ENCODE measurements around the gene ATIC. TPM values are rescaled to one million over a fixed set of nuclear protein-coding genes. Genes with fewer than 3 reads are reported as not detected.

The ATIC gene
- total RNA-seq, 3 donors from 2014 or later, result 32.2 to 54.1 (median 33.0) TPM

DNA sequence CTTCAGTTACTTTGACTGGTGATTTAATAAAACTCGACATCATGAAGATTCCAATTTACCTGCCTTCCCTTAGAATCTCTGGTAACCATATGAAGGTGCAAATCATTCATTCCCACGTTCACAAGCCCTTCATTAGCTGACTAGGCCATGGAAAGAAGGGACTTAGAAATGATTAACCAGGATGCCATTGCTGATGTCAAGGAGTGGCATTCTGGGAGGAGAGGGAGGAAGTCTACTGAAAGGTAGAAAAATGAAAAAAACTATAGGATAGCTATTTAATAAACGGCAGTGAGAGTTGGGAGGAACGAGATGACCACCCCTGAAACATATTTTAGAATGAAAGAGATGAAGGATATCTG is 1.4 kb downstream of the ATIC start:
- Histone ChIP-seq H3K4me3 (peak overlapping the region in 1 of 3 donors; percentile 67), H3K4me1 (no peaks in the 10 kb centered on the region), H3K9me3 (no peaks in the 10 kb centered on the region), H3K36me3 (no peaks in the 10 kb centered on the region), H3K27me3 (no peaks in the 10 kb centered on the region), H3K27ac (peak overlapping the region in 1 of 2 donors; percentile 85)
- no peak for DNase-seq (ENCODE audit: low spot score in 2 of 2)
- no peak for TF ChIP-seq POLR2AphosphoS5 (IDR thresholded peaks at IDR 0.05)
- TF ChIP-seq, protein P1, sequence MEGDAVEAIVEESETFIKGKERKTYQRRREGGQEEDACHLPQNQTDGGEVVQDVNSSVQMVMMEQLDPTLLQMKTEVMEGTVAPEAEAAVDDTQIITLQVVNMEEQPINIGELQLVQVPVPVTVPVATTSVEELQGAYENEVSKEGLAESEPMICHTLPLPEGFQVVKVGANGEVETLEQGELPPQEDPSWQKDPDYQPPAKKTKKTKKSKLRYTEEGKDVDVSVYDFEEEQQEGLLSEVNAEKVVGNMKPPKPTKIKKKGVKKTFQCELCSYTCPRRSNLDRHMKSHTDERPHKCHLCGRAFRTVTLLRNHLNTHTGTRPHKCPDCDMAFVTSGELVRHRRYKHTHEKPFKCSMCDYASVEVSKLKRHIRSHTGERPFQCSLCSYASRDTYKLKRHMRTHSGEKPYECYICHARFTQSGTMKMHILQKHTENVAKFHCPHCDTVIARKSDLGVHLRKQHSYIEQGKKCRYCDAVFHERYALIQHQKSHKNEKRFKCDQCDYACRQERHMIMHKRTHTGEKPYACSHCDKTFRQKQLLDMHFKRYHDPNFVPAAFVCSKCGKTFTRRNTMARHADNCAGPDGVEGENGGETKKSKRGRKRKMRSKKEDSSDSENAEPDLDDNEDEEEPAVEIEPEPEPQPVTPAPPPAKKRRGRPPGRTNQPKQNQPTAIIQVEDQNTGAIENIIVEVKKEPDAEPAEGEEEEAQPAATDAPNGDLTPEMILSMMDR (IDR thresholded peaks at IDR 0.05), result no peak
- TF ChIP-seq POLR2A (IDR thresholded peaks at IDR 0.05), result no peak
- intact Hi-C loops (cut with DNase I; ENCODE audit: low total_unique reads), result no loop called here

DNA sequence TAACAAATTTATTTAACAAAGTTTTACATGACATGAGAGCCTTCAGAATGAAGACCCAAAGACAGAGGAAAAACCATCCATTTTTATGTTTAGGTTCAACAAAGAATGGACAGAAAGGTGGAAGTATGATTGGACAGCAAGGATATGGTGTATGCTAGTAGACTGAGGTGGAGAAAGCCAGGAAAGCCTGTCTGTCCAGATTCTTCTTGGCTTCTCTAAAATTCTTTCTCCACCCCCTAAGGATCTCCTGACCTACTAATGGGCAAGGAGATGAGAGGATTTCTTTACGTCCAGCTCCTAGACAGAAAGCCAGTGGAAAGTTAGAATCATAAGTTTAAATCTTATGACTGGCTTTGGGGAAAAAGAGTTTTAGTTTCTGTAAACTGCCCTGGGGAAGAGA is 3.0 kb downstream of the ATIC start:
- Histone ChIP-seq H3K9me3 (no peaks in the 10 kb centered on the region), H3K27ac (no peak overlapping the region), H3K27me3 (no peaks in the 10 kb centered on the region), H3K36me3 (no peaks in the 10 kb centered on the region), H3K4me3 (no peak overlapping the region), H3K4me1 (no peaks in the 10 kb centered on the region)
- no peak for DNase-seq (ENCODE audit: low spot score in 2 of 2)
- intact Hi-C loops (cut with DNase I; ENCODE audit: low total_unique reads), result no loop called here
- TF ChIP-seq POLR2AphosphoS5 (IDR thresholded peaks at IDR 0.05) (no peak), POLR2A (IDR thresholded peaks at IDR 0.05) (no peak)
- TF ChIP-seq, protein P1 (IDR thresholded peaks at IDR 0.05), result no peak

DNA sequence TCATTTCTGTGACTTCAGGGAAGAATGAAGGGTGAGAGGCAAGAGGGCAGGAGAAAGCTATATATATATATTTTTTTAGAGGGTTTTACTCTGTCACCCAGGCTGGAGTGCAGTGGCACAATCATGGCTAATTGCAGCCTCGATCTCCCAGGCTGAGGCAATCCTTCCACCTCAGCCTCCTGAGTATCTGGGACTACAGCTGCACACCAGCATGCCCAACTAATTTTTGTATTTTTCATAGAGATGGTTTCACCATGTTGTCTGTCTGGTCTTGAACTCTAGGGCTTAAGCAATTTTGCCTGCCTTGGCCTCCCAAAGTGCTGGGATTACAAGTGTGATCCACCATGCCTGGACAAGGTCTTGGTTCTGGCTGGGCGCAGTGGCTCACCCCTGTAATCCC is 3.4 kb downstream of the ATIC start:
- DNase-seq (ENCODE audit: low spot score in 2 of 2), result no peak
- H3K27ac ChIP-seq, result no peak overlapping the region
- intact Hi-C loops (cut with DNase I; ENCODE audit: low total_unique reads), result no loop called here
- H3K27me3 ChIP-seq, result no peaks in the 10 kb centered on the region
- H3K4me1 ChIP-seq, result no peaks in the 10 kb centered on the region
- no peaks in the 10 kb centered on the region for H3K36me3 ChIP-seq
- TF ChIP-seq POLR2AphosphoS5 (IDR thresholded peaks at IDR 0.05) (no peak), POLR2A (IDR thresholded peaks at IDR 0.05) (no peak)
- TF ChIP-seq, protein P1 (IDR thresholded peaks at IDR 0.05), result no peak
- no peaks in the 10 kb centered on the region for H3K9me3 ChIP-seq
- H3K4me3 ChIP-seq, result no peak overlapping the region

DNA sequence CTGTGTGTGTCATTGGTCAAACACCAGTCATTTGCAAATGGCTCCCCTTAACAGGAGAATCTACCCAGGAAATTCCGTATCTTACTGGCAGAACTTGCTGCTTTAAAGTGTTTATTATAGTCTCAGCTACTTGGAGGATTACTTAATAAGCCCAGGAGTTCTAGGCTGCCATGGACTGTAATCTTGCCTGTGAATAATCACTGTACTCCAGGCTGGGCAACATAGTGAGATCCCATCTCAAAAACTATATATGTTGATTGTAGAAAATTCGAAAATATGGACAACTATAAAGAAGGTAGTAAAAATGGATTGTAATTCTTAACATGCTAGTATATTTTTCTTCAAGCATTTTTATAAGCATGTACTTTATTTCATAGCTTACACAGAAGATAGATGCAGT is 4.5 kb downstream of the ATIC start:
- intact Hi-C loops (cut with DNase I; ENCODE audit: low total_unique reads), result no loop called here
- no peak overlapping the region for H3K4me3 ChIP-seq
- H3K4me1 ChIP-seq, result no peaks in the 10 kb centered on the region
- H3K27ac ChIP-seq, result no peak overlapping the region
- no peak for DNase-seq (ENCODE audit: low spot score in 2 of 2)
- no peaks in the 10 kb centered on the region for H3K9me3 ChIP-seq
- no peaks in the 10 kb centered on the region for H3K27me3 ChIP-seq
- no peaks in the 10 kb centered on the region for H3K36me3 ChIP-seq
- TF ChIP-seq POLR2AphosphoS5 (IDR thresholded peaks at IDR 0.05) (no peak), POLR2A (IDR thresholded peaks at IDR 0.05) (no peak)
- TF ChIP-seq, protein P1 (IDR thresholded peaks at IDR 0.05), result no peak

DNA sequence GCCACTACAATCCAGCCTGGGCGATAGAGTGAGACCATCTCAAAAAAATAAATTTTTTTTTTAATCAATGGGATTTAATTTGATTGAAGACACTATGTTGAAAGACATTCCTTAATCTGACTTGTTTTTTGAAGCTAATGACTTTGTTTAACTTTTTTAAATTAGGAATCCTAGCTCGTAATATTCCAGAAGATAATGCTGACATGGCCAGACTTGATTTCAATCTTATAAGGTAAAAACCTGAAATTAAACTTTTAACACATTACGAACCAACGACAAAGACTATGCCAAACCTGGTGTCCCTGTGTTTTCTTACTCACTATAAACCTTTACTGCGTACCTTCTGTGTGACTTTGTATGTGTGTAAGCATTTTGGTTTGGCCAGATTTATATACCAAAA is 7.6 kb downstream of the ATIC start:
- TF ChIP-seq, protein P1 (IDR thresholded peaks at IDR 0.05), result no peak
- TF ChIP-seq POLR2AphosphoS5 (IDR thresholded peaks at IDR 0.05) (no peak), POLR2A (IDR thresholded peaks at IDR 0.05) (no peak)

More for the DNA sequence above, 7.6 kb downstream of the ATIC start:
- H3K4me1 ChIP-seq, result no peaks in the 10 kb centered on the region
- no peaks in the 10 kb centered on the region for H3K9me3 ChIP-seq
- H3K27ac ChIP-seq, result no peak overlapping the region
- H3K27me3 ChIP-seq, result no peaks in the 10 kb centered on the region
- peaks cover 3% of the 10 kb centered on the region for H3K36me3 ChIP-seq
- intact Hi-C loops (cut with DNase I; ENCODE audit: low total_unique reads), result no loop called here
- no peak for DNase-seq (ENCODE audit: low spot score in 2 of 2)
- no peak overlapping the region for H3K4me3 ChIP-seq

All from breast epithelium (tissue), 4 donors.